Astrocyte (in vitro differentiated cells and primary cell): ENCODE measurements around the gene PHF24. TPM values are rescaled to one million over a fixed set of nuclear protein-coding genes. Genes with fewer than 3 reads are reported as not detected.
"Not testable (repeated sequence)": the region's sequence is repeated elsewhere in the genome, so short reads cannot be mapped to it uniquely, and the experiment has no call there.

ENCODE experiments used
- DNase-seq: peaks from one replicate; pipeline ENCODE4 v3.0.0-alpha.2; 2010; ENCODE audit warnings: low read depth
- FAIRE-seq: peaks from 2 replicates; lab custom pipeline; 2011; peaks lifted over from hg19 to GRCh38; lab: Jason Lieb, UNC
- H2AFZ ChIP-seq: 2 replicates; pipeline ENCODE4 v1.6.0; 2012; ENCODE audit warnings: low read depth, low read length, inconsistent platforms
- H3K27ac ChIP-seq: 2 replicates; pipeline ENCODE4 v1.5.1; 2011; ENCODE audit warnings: low read depth, low read length, inconsistent platforms
- H3K27me3 ChIP-seq: 2 replicates; pipeline ENCODE4 v1.6.0; 2011; ENCODE audit warnings: low read length, inconsistent platforms; ENCODE audit not compliant: insufficient read depth
- H3K36me3 ChIP-seq: 2 replicates; pipeline ENCODE4 v1.5.1; 2011; ENCODE audit warnings: low read length, inconsistent platforms; ENCODE audit not compliant: insufficient read depth
- H3K4me1 ChIP-seq: 2 replicates; pipeline ENCODE4 v1.5.1; 2011; ENCODE audit warnings: low read length, inconsistent platforms; ENCODE audit not compliant: insufficient read depth
- H3K4me2 ChIP-seq: 2 replicates; pipeline ENCODE4 v1.6.0; 2012; ENCODE audit warnings: low read length, inconsistent platforms
- H3K4me3 ChIP-seq: 2 replicates; pipeline ENCODE4 v1.5.1; 2011; ENCODE audit warnings: low read depth, mild to moderate bottlenecking, low read length, inconsistent platforms; ENCODE audit not compliant: insufficient read depth
- H3K79me2 ChIP-seq: 2 replicates; pipeline ENCODE4 v1.6.0; 2012; ENCODE audit warnings: mild to moderate bottlenecking, low read length, inconsistent platforms; ENCODE audit not compliant: insufficient read depth
- H3K9ac ChIP-seq: 2 replicates; pipeline ENCODE4 v1.6.0; 2012; ENCODE audit warnings: mild to moderate bottlenecking, low read length, inconsistent platforms
- H3K9me3 ChIP-seq: 2 replicates; pipeline ENCODE4 v1.5.1; 2012; ENCODE audit warnings: low read depth, mild to moderate bottlenecking, low read length, inconsistent platforms; ENCODE audit not compliant: insufficient read depth
- H4K20me1 ChIP-seq: 2 replicates; pipeline ENCODE4 v1.6.0; 2012; ENCODE audit warnings: low read length, inconsistent platforms; ENCODE audit not compliant: insufficient read depth
- H3K27ac Mint-ChIP-seq: one replicate; pipeline ENCODE4 v1.8.0; 2021; ENCODE audit warnings: mild to moderate bottlenecking, mixed read lengths; ENCODE audit not compliant: unreplicated experiment
- H3K27me3 Mint-ChIP-seq: one replicate; pipeline ENCODE4 v1.8.0; 2021; ENCODE audit warnings: low read depth, mixed read lengths; ENCODE audit not compliant: unreplicated experiment
- H3K36me3 Mint-ChIP-seq: one replicate; pipeline ENCODE4 v1.8.0; 2021; ENCODE audit warnings: low read depth, mixed read lengths; ENCODE audit not compliant: unreplicated experiment
- H3K4me1 Mint-ChIP-seq: one replicate; pipeline ENCODE4 v1.8.0; 2021; ENCODE audit warnings: low read depth, mixed read lengths; ENCODE audit not compliant: unreplicated experiment
- H3K4me3 Mint-ChIP-seq: one replicate; pipeline ENCODE4 v1.8.0; 2021; ENCODE audit warnings: mild to moderate bottlenecking, moderate library complexity, mixed read lengths; ENCODE audit not compliant: unreplicated experiment
- H3K9me3 Mint-ChIP-seq: one replicate; pipeline ENCODE4 v1.8.0; 2021; ENCODE audit warnings: mild to moderate bottlenecking, mixed read lengths; ENCODE audit not compliant: unreplicated experiment
- CTCF ChIP-seq: IDR thresholded peaks from 2 replicates; pipeline ENCODE4 v1.5.1; 2011; ENCODE audit warnings: low read depth, mild to moderate bottlenecking, inconsistent platforms, low read length, moderate library complexity; ENCODE audit not compliant: insufficient read depth
- EZH2 ChIP-seq: IDR thresholded peaks from 2 replicates; pipeline ENCODE4 v1.6.1; 2012; ENCODE audit warnings: mild to moderate bottlenecking, low read length, inconsistent platforms; ENCODE audit not compliant: insufficient read depth
- total RNA-seq: library from RNA; stranded (reverse); gene quantifications from 2 replicates; pipeline ENCODE4 v1.2.1, GENCODE V29; 2021

Gene PHF24
- total RNA-seq, 1 donor from 2014 or later = 0.16 TPM

GRCh38 chr9:34928921-34929320 lies 29.2 kb upstream of the PHF24 start:
- Histone ChIP-seq H3K27ac (no peak overlapping the region), H3K79me2 (no peaks in the 10 kb centered on the region), H4K20me1 (no peaks in the 10 kb centered on the region), H3K4me2 (no peak overlapping the region), H3K27me3 (peaks cover 3% of the 10 kb centered on the region), H3K4me3 (no peak overlapping the region), H3K9ac (no peak overlapping the region), H3K36me3 (no peaks in the 10 kb centered on the region), H3K9me3 (no peaks in the 10 kb centered on the region), H3K4me1 (no peaks in the 10 kb centered on the region), H2AFZ (no peak overlapping the region)
- FAIRE-seq = no peak
- TF ChIP-seq CTCF = no peak
- Mint-ChIP-seq H3K4me3 (no peak overlapping the region), H3K9me3 (peaks cover 6% of the 10 kb centered on the region), H3K4me1 (no peaks in the 10 kb centered on the region), H3K27ac (no peak overlapping the region), H3K27me3 (peaks cover 11% of the 10 kb centered on the region), H3K36me3 (no peaks in the 10 kb centered on the region)
- DNase-seq = no peak

- Mint-ChIP-seq H3K27ac (no peak overlapping the region), H3K9me3 (peaks cover 6% of the 10 kb centered on the region), H3K4me1 (no peaks in the 10 kb centered on the region), H3K4me3 (no peak overlapping the region), H3K27me3 (peaks cover 11% of the 10 kb centered on the region), H3K36me3 (no peaks in the 10 kb centered on the region)
- Histone ChIP-seq H2AFZ (no peak overlapping the region), H4K20me1 (no peaks in the 10 kb centered on the region), H3K27ac (no peak overlapping the region), H3K27me3 (peaks cover 3% of the 10 kb centered on the region), H3K4me2 (no peak overlapping the region), H3K36me3 (no peaks in the 10 kb centered on the region), H3K79me2 (no peaks in the 10 kb centered on the region), H3K4me3 (no peak overlapping the region), H3K9ac (no peak overlapping the region), H3K4me1 (no peaks in the 10 kb centered on the region), H3K9me3 (no peaks in the 10 kb centered on the region)
- TF ChIP-seq CTCF (peak; percentile 43), EZH2 (no peak)
- FAIRE-seq = peak; percentile 13
- DNase-seq = peak; percentile 1
These were observed 28.5 kb upstream of the PHF24 start for GRCh38 chr9:34929506-34930102.

GRCh38 chr9:34939989-34940388 lies 18.1 kb upstream of the PHF24 start:
- FAIRE-seq, H3K36me3 ChIP-seq, H2AFZ ChIP-seq, H3K27me3 Mint-ChIP-seq, H4K20me1 ChIP-seq, H3K9ac ChIP-seq, H3K79me2 ChIP-seq, H3K27ac ChIP-seq, H3K27me3 ChIP-seq, H3K4me2 ChIP-seq, DNase-seq, H3K9me3 ChIP-seq, H3K36me3 Mint-ChIP-seq, H3K4me1 ChIP-seq, H3K9me3 Mint-ChIP-seq, H3K4me3 ChIP-seq: not testable (repeated sequence)
- H3K4me1 Mint-ChIP-seq = peaks cover 10% of the 10 kb centered on the region
- peak overlapping the region; percentile 72 for H3K4me3 Mint-ChIP-seq
- H3K27ac Mint-ChIP-seq = peak overlapping the region; percentile 43
